Epithelial cell of esophagus (primary cell): ENCODE results near the gene AAR2.

Experiments used
- DNase-seq: peaks from one replicate; pipeline ENCODE4 v3.0.0; 2010; ENCODE audit warnings: low read depth
- H3K4me3 ChIP-seq: 2 replicates; pipeline ENCODE4 v1.5.1; 2011; ENCODE audit warnings: mild to moderate bottlenecking, low read length, control low read depth
- CTCF ChIP-seq: IDR thresholded peaks from 2 replicates; pipeline ENCODE4 v1.5.1; 2011; ENCODE audit warnings: low read depth, mild to moderate bottlenecking, low read length, control low read depth, inconsistent platforms; ENCODE audit not compliant: insufficient read depth; ENCODE audit errors: missing control alignments

AAR2 gene

DNA sequence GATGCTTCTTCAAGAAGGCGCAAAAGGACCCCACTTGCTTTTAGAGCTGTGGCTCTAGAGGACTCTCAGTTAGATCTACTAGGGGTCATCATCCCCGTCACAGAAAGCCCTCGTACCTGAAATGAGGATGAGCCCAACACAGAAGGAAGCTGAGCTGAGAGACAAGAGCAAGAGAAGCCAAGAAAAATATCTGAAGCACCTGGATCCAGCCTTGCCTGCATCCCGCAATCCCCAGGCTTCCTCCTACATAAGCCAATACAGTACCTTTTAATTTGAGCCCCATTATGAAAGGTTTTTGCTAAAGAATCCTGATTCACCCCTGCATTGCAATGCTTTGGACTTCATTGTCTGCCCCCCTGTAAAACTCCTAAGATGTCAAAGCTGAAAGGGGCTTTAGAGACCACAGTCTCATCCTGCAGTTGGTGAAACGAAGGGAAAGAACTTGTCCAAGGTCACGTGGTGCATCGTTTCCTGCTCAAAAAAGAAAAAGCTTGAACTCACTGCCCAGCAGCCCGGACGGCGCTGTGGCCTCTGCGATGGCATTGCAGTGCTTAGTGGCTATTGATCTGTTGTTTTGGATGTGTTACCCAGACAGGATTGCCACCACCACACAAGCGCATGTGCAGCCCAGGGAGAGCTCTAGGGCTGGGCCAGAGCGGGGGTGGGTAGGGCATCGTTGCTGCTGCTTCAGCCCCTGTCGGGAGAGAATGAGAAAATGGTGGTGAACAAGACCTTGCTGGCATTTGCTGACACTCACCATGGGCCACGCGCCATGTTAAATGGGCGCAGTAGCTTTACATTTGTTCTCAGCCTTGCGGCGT lies 28.4 kb downstream of the AAR2 start:
- no peak overlapping the region for H3K4me3 ChIP-seq
- TF ChIP-seq CTCF: no peak
- no peak for DNase-seq

GRCh38 chr20:36266189-36266588 lies 29.9 kb downstream of the AAR2 start:
- H3K4me3 ChIP-seq: no peak overlapping the region
- TF ChIP-seq CTCF: no peak
- DNase-seq: no peak

GRCh38 chr20:36267605-36268381 lies 31.5 kb downstream of the AAR2 start:
- no peak overlapping the region for H3K4me3 ChIP-seq
- DNase-seq: no peak
- TF ChIP-seq CTCF: no peak

DNA sequence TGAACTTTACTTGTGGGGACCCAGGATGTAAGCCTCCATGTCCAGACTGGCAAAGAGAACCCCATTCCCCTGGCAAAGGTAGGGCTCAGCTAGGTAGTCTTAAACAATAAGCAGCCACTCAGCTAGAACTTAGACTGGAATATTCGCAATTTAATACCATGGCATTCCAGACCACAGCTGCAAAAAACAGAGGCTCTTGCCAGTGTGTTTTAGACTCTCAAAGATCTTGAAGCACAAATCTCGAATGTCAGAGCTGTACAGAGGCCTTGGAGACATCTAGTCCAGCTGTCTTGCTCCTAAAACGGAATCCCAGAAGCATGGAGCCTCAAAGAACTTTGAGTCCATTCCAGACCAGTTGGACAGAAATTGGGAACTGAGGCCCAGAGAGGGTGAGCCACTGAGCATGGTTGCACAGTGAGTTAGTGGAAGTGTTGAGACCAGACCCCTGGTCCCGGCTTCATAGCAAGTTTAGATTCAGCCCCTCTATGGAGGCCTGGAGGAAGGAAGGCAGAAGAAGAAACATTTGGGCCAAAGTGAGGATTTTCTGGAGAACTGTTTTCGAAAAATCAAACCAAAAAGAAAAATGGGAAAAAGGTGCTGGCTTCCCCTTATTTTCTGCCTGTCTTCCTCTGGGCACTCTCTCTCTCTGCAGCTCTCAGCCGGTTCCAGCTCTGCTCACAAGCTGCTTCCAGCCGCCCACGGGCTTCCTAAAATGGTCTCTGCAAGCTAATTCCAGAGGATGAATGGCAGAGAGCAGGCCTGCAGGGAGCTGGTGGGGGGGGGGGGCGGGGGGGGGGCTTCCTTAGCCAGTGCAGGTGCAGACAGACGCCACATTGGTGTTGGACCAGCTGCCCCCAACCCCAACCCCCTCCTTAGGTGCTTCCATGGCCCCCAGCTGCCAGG lies 32.4 kb downstream of the AAR2 start:
- TF ChIP-seq CTCF: no peak
- DNase-seq: no peak
- H3K4me3 ChIP-seq: no peak overlapping the region

- no peak for DNase-seq
- H3K4me3 ChIP-seq: no peak overlapping the region
- no peak for TF ChIP-seq CTCF
These were observed 33.2 kb downstream of the AAR2 start for GRCh38 chr20:36269507-36269906.

DNA sequence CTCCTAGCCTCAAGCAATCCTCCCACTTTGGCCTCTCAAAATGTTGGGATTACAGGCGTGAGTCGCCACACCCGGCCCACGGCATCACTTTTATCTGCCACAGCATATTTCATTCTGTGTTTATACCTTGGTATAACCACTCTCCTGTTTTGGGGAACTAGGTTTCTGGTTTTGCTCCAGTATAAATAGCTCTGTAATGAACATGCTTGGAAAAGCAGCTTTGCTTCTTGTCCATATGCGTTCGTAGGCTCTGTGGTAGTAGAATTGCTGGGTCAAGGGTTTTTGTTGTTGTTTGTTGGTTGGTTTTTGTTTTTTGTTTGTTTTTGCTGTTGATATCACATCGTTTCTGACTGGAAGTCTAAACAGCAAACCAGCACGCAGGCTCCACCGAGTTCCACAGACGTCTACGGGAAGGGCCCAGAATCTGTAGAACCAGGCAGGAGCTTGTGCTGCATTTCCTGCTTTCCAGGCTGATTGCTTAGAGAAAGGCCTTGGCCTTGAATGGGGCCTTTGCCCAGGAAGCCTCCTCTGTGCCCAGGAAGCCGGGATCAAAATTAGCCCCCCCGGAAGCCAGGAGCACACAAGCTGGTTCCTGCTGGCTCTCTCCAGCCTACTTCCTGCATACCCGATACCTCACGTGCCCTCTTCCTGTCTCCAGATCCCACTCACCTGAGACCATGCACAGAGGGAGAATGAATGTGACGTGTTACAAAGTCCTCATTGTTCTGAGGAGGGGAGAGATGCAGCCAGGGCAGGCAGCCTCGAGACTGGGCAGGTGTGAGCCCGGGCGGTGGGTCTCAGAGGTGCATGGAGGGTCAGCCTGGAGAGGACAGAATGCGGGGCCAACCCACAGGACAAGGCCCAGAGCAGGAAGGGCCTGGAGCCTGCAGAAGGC lies 34.7 kb downstream of the AAR2 start:
- no peak overlapping the region for H3K4me3 ChIP-seq
- no peak for TF ChIP-seq CTCF
- DNase-seq: no peak
